PFSK-1 (cell line): ENCODE data around the gene HOXC11.

Experiments
- FOXP2 ChIP-seq: optimal IDR thresholded peaks from 2 replicates; pipeline ENCODE3; 2011; ENCODE audit warnings: borderline replicate concordance, control low read depth, inconsistent platforms; ENCODE audit not compliant: insufficient read depth; ENCODE audit errors: extremely low read length, extremely low read depth
- POLR2AphosphoS5 ChIP-seq: IDR thresholded peaks from 2 replicates; pipeline ENCODE4 v1.6.1; 2012; ENCODE audit warnings: low read depth, mild to moderate bottlenecking, control low read depth, low read length, moderate library complexity
- REST ChIP-seq, 2 experiments: IDR thresholded peaks; 2 replicates each; pipeline versions ENCODE4 v1.6.1 to v1.8.0; 2011 to 2012; ENCODE audit warnings: low read depth in 2 of 2, low read length in 2 of 2, control low read depth in 1 of 2, inconsistent platforms in 1 of 2, mild to moderate bottlenecking in 1 of 2, moderate library complexity in 1 of 2; ENCODE audit not compliant: insufficient read depth in 1 of 2
- SIN3A ChIP-seq: IDR thresholded peaks from 2 replicates; pipeline ENCODE4 v1.6.1; 2012; ENCODE audit warnings: mild to moderate bottlenecking, low read length, moderate library complexity, borderline replicate concordance; ENCODE audit not compliant: insufficient read depth
- TAF1 ChIP-seq: IDR thresholded peaks from 2 replicates; pipeline ENCODE4 v1.6.1; 2012; ENCODE audit warnings: low read length, control low read depth, borderline replicate concordance; ENCODE audit not compliant: insufficient read depth

The HOXC11 gene

GRCh38 chr12:53981634-53982565, 9.0 kb downstream of the HOXC11 start:
- TF ChIP-seq REST (IDR thresholded peaks at IDR 0.05; ENCODE audit: insufficient read depth in 1 of 2, low read depth in 2 of 2, low read length in 2 of 2) (no peak), POLR2AphosphoS5 (no peak), TAF1 (no peak), SIN3A (no peak), FOXP2 (no peak)

- TF ChIP-seq TAF1 (no peak), POLR2AphosphoS5 (no peak), REST (IDR thresholded peaks at IDR 0.05; ENCODE audit: insufficient read depth in 1 of 2, low read depth in 2 of 2, low read length in 2 of 2) (no peak), FOXP2 (no peak), SIN3A (no peak)
Observed at GRCh38 chr12:53982648-53983567, 10.0 kb downstream of the HOXC11 start.

- TF ChIP-seq FOXP2 (no peak), SIN3A (no peak), POLR2AphosphoS5 (no peak), REST (IDR thresholded peaks at IDR 0.05; ENCODE audit: insufficient read depth in 1 of 2, low read depth in 2 of 2, low read length in 2 of 2) (no peak), TAF1 (no peak)
Observed at GRCh38 chr12:53983568-53983949, 10.6 kb downstream of the HOXC11 start.

DNA sequence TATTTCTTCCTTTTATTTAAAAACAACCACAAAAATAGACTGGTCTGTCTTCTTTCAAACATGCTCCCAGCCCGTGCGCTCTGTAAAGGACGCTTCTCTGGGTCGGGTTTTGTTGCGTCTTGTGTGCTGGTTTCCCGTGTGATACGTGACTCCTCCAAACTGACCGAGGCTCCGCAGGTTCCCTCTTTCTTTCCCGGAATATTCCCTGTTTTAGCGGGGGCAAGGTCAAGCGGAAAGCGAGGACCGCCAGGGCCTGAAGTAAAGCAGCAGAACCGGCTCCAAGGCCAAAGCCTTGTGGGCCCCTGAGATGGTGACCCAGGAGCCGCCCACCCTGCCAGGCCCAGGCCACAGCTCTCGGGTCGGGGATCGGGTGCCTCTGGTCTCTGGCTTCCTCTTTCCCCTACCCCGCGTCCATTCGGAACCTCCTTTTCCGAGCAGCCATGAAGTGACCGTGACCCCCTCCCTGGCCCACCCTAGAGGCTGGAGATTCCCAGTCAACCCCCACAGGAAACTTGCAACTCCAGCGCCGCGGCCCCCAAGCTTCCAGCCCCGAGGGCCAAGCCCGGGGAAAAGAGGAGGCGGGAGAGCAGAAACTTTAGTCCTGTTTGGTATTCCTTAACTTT, 11.1 kb downstream of the HOXC11 start:
- TF ChIP-seq FOXP2: no peak
- no peak for TF ChIP-seq SIN3A
- TF ChIP-seq POLR2AphosphoS5: no peak
- TF ChIP-seq REST (IDR thresholded peaks at IDR 0.05; ENCODE audit: insufficient read depth in 1 of 2, low read depth in 2 of 2, low read length in 2 of 2): no peak
- no peak for TF ChIP-seq TAF1
